GM19467 (cell line): ENCODE measurements around the gene ZNF91.
"Not testable (repeated sequence)": the region's sequence is repeated elsewhere in the genome, so short reads cannot be mapped to it uniquely, and the experiment has no call there.

Experiments used
- ATAC-seq: cut with Tn5 transposase; IDR thresholded peaks from one replicate; pipeline ENCODE4 v1.9.1; 2021; ENCODE audit warnings: mild to moderate bottlenecking, moderate library complexity; ENCODE audit not compliant: unreplicated experiment

The ZNF91 gene

DNA sequence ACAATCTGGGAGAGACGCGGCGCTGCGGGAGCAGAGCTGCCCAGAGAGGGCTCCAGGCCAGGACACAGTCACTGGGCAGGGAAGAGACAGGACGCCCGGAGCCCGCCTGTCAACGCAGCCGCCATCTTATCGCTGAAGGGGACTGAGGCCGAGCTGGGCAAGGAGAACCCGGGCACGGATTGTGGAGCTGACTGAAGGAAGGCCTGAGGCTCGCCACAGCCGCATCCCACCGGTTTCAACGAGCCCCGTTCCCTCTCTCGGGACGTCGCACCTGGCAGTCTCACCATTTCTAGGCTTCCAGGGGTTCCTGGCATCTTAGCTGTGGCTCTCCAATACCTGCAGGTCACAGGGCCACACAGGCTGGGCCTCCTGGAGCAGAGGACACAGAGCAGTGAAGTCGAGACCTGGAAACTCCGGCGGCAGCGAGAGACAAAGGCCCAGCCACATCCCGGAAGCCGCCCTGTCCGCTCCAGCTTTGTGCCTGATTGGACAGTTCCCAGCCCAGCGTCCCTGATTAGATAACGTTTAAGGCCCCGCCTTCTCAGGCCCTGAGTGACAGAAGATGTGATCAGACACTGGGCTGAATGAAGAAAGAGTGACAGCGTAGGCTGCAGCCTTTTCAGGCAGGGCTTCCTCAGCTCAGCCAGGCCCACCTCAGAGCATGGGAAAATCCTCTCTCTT is at the start of gene ZNF91:
Gene ZNF91, minus strand, starts transcription at position 431 of the 681 bp plus-strand sequence. Its CDS starts 117 bp downstream, at position 314.
- ATAC-seq: peak; percentile 94

GRCh38 chr19:23440791-23441190 is 45.5 kb upstream of the ZNF91 start:
- ATAC-seq: no peak

GRCh38 chr19:23440207-23440606 is 44.9 kb upstream of the ZNF91 start:
- ATAC-seq: no peak

- ATAC-seq: no peak
These were observed 44.4 kb upstream of the ZNF91 start for GRCh38 chr19:23439623-23440022.

GRCh38 chr19:23437901-23438300 is 42.6 kb upstream of the ZNF91 start:
- ATAC-seq: no peak

GRCh38 chr19:23436944-23437343 is 41.7 kb upstream of the ZNF91 start:
- ATAC-seq: no peak

DNA sequence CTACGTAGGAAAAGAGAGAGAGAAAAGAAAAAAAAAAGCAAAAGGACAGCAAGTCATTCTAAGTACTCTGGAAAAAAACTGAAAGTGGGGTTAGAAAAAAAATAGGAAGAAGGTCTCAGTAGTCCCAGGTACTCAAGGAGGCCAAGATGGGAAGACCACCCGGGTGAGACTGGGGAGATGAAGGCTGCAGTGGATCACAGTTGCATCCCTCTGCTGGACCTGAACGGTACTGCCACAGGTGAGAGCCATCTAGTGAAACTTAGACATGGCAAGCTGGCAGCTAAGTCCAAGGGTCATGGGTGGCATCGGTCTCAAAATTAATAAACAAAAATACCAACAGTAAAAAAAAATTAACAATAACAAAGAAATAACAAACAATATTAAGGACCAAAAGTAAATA is 41.0 kb upstream of the ZNF91 start:
- ATAC-seq: no peak

DNA sequence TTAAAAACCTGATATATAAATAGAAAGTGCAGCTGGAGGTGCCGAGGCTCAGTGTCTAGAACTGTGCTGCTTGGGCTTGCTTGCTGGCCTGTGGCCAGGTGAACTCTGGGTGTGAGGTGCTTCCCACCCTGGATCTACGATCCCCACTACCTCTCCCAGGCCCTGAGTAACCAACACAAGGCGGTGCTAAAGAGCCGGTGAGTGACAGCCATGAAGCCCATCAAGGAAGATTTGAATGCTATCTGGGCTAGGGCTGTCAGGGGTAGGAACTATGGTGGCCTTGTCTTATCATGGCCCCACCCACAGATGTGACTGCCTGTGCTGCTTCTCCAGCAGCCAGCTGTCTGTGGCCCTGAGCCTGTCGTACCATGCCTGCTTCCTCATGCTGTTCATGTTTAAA is 25.6 kb upstream of the ZNF91 start:
- ATAC-seq: no peak

DNA sequence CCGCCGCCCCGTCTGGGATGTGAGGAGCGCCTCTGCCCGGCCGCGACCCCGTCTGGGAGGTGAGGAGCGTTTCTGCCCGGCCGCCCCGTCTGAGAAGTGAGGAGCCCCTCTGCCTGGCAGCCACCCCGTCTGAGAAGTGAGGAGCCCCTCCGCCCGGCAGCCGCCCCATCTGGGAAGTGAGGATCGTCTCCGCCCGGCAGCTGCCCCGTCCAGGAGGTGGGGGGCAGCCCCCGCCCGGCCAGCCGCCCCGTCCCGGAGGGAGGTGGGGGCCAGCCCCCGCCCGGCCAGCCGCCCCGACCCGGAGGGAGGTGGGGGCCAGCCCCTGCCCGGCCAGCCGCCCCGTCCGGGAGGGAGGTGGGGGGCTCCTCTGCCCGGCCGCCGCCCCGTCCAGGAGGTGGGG is 24.0 kb upstream of the ZNF91 start:
- ATAC-seq: not testable (repeated sequence)

DNA sequence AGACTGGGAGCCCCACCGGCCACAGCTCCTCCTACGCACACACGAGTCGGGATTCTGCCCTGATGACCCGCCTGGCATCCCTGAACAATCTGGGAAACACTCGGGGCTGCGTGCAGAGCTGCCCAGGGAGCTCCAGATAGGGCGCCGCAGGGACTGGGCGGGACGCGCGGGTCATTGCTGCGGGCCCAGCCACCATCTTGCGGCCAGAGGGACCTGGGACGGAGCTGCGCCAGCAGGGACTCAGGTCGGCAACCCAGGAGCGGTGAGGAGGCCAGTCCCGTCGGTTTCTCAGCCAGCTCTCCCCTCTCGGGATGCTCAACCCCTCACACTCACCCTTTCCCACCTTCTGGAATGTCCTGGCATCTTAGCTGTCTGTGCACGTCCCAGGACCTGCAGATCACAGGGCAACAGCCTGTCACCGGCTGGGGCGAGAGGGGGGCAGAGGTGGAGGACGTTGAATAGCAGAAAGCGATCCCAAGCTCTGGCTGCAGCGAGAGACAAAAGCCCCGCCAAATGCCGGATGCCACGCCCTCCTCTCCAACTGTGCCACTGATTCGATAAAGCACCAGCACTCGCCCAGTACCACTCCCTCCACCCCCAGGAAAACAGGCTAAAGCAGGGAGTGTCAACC is 20.4 kb upstream of the ZNF91 start:
- no peak for ATAC-seq

DNA sequence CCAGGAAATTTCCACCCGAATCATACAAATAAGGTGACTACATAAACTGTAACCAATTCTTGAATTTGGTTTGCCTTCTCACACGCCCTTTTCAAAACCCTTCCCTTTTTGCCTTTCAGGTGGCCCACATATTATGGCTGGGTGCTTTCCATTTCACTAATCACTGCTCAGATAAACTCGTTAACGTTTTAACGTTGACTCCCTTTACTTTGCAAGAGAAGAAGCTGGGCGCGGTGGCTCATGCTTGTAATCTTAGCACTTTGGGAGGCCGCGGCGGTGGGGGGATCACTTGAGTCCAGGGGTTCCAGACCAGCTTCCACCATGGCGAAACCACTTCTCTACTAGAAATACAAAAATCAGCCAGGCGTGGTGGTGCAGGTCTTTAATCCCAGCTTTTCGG is 19.8 kb upstream of the ZNF91 start:
- no peak for ATAC-seq

DNA sequence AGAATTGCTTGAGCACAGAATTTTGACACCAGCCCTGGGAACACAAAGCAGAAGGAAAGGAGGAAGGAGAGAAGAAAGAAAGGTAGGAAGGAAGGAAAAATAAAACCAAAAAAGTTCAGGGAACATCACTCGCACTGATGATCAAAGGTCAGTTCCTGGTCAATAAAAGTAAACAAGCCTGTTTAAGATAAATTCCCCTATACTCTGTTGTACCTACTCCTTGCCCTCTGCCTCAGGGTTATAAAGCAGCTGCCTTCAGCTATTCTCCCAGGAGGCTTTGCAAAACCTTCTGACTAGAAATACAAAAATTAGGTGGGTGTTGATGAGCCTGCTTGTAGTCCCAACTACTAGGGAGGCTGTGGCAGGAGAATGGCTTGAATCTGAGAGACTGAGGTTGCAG is 14.9 kb upstream of the ZNF91 start:
- no peak for ATAC-seq

GRCh38 chr19:23409392-23410048 is 14.2 kb upstream of the ZNF91 start:
- ATAC-seq: no peak

DNA sequence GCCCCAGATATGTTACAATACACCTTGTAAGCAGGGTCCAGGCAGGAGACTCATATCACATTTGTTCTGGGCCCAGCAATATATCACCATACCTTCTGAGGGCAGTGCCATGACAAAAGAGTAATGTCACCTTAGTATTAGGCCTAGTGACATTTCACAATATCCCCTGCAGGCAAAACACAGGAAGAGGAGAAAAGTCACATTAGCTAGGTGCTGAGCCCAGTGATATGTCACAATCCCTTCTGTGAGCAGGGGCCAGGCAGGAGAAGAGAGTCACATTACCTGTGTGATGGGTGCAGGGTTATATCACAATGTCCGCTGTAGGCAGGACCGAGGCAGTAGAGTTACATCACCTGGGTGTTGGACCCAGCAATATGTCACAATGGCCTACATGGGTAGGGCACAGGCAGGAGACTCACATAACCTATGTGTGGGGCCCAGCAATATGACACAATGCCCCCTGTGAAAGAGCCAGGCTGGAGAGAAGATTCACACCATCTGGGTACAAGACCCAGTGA is 12.4 kb upstream of the ZNF91 start:
- no peak for ATAC-seq

- no peak for ATAC-seq
These were observed 11.4 kb upstream of the ZNF91 start for GRCh38 chr19:23406721-23407120.

DNA sequence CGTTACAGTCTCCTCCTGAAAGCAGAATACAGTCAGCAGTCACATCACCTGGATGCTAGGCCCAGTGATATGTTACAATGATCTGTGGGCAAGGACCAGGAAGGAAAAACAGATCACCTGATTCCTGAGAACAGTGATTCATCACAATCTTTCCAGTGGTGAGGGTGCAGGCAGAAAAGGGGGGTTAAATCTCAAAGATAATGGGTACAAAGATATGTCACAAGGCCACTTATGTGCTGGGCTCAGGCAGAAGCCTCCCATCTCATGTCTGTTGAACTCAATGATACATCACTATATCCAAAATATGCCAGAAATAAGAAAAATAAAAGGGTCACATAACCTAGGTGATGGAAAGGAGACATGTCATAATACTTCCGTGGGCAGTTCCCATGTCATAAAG is 10.8 kb upstream of the ZNF91 start:
- no peak for ATAC-seq

DNA sequence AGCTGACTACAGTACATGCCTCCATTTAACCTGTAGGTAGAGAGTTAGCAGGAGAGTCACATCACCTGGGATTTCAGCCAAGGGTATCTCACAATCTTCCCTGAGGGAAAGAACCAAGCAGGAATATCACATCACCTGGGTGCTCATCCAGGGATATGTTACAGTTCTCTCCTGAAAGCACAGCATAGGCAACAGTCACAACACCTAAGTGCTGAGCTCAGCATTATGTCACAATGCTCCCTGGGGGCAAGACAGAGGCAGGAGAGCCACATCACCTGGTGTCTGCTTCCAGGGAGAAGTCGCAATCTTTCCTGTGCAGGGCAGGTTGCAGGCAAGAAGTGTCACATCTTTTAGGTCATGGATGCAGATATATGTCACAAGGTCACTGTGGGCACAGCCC is 9.4 kb upstream of the ZNF91 start:
- ATAC-seq: no peak

DNA sequence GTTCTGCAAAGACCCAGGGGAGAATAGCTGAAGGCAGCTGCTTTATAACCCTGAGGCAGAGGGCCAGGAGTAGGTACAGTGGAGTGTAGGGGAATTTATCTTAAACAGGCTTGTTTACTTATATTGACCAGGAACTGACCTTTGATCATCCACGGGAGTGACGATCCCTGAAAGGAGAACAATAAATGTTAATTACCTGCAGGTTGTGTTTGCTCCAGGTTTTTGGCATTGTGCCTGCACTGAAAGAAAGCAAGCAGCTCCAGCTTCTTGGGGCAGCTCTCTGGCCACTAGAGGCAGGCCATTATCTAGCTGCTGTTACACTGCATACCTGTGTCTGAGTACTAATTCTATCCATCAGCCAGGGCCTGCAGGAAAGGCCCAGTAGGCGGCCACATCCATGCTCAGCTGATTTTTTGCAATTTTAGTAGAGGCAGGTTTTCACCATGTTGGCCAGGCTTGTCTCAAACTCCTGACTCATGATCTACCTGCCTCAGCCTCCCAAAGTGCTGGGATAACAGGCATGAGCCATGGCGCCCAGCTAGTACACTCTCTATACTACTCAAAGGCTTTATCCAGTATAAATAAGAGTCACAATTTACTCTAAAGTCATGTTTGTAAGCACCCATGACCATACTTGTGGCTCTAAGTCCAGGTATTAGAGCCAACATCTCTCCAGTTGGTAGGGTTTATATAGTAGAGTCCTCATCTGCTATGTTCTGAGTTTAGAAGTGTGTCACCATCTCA is 8.5 kb upstream of the ZNF91 start:
- ATAC-seq: no peak

DNA sequence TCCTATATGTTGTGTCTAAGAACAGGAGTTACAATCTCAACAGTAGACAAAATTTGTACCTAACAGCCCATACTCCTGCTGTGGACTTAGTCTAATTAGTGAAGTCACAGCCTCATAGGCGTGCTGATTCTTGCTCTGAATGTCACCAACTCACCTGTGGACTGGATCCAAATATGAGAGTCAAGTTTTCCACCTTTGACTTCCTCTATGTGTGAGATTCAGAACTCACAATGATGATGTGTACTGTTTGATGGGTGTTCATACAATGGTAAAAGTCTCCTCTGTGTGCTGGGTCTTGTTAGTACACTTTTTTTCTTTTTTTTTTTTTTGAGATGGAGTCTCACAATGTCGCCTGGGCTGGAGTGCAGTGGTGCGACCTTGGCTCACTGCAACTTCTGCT is 7.8 kb upstream of the ZNF91 start:
- no peak for ATAC-seq

- ATAC-seq: no peak
These were observed 7.1 kb upstream of the ZNF91 start for GRCh38 chr19:23402388-23402787.

DNA sequence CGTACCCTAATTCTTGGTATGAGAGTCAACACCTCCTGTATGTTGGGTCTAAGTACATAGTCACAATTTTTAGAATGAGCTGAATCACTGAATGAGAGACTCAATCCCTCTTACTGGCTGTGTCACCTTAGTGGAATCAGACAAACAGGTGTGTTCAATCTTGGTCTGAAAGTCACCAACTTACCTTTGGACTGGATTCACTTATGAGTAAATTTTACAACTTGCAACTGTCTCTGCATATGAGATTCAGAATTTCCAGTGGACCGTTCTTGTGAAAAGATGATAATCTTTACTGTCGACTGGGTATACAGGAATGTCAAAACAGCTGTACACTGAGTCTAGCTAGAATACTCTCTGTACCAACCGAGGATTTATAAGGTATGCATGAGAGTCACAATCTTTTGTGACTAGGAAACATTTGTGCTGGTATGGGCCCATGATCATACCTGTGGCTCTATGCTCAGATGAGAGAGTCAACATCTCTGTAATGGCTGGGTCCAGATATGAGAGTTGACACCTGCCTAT is 5.9 kb upstream of the ZNF91 start:
- ATAC-seq: no peak
